CD14-positive monocyte (primary cell): Measurements from ENCODE around the gene LYPD8. TPM values are rescaled to one million over a fixed set of nuclear protein-coding genes. Genes with fewer than 3 reads are reported as not detected.

Source experiments
- DNase-seq, 3 donors: peaks; one replicate each; pipeline ENCODE4 v3.0.0-alpha.2; 2011 to 2022
- H2AFZ ChIP-seq: 2 replicates; pipeline ENCODE4 v1.6.0; 2012; ENCODE audit warnings: mild to moderate bottlenecking, low read depth, low read length, inconsistent platforms; ENCODE audit not compliant: insufficient read depth, poor library complexity, severe bottlenecking
- H3K27ac ChIP-seq, 2 donors: 1 replicate in 1 of 2; 2 replicates in 1 of 2; pipeline ENCODE4 v1.5.1; 2012 to 2013; ENCODE audit warnings: low read length in 2 of 2, control low read depth in 1 of 2, inconsistent platforms in 1 of 2, low read depth in 1 of 2, mild to moderate bottlenecking in 1 of 2
- H3K27me3 ChIP-seq, 2 donors: one replicate each; pipeline versions ENCODE4 v1.6.0 to v1.6.1; 2011 to 2013; ENCODE audit warnings: low read length in 2 of 2; ENCODE audit not compliant: control insufficient read depth in 2 of 2, insufficient read depth in 2 of 2
- H3K36me3 ChIP-seq, 2 donors: replicated peaks in 1 of 2; 1 replicate in 1 of 2; 2 replicates in 1 of 2; pipeline versions ENCODE4 v1.5.1 to v1.6.1; 2012 to 2013; ENCODE audit warnings: low read length in 2 of 2, control low read depth in 1 of 2, inconsistent platforms in 1 of 2, mild to moderate bottlenecking in 1 of 2; ENCODE audit not compliant: insufficient read depth in 2 of 2, control insufficient read depth in 1 of 2
- H3K4me1 ChIP-seq, 2 donors: 1 replicate in 1 of 2; 2 replicates in 1 of 2; pipeline versions ENCODE4 v1.5.1 to v1.6.1; 2012 to 2013; ENCODE audit warnings: low read length in 2 of 2, control low read depth in 1 of 2, inconsistent platforms in 1 of 2, mild to moderate bottlenecking in 1 of 2, moderate library complexity in 1 of 2; ENCODE audit not compliant: insufficient read depth in 2 of 2, control insufficient read depth in 1 of 2
- H3K4me2 ChIP-seq: replicated peaks from 2 replicates; pipeline ENCODE3; 2012; ENCODE audit warnings: low read length, moderate library complexity, mild to moderate bottlenecking; ENCODE audit not compliant: poor library complexity, severe bottlenecking; ENCODE audit errors: extremely low read depth
- H3K4me3 ChIP-seq, 3 experiments: fragments of 200-600 bp in 1 of 3; sonication (generic) in 1 of 3; replicated peaks in 1 of 3; 1 replicate in 2 of 3; 2 replicates in 1 of 3; pipeline ENCODE4 v1.5.1; 2011 to 2013; ENCODE audit warnings: low read length in 3 of 3, mild to moderate bottlenecking in 3 of 3, control low read depth in 2 of 3, low read depth in 2 of 3, inconsistent platforms in 1 of 3, moderate library complexity in 1 of 3
- H3K79me2 ChIP-seq: 2 replicates; pipeline ENCODE4 v1.6.0; 2012; ENCODE audit warnings: mild to moderate bottlenecking, control low read depth, inconsistent platforms, low read length, moderate library complexity; ENCODE audit not compliant: insufficient read depth
- H3K9ac ChIP-seq: 2 replicates; pipeline ENCODE4 v1.6.0; 2017; ENCODE audit warnings: low read length, mild to moderate bottlenecking; ENCODE audit not compliant: insufficient read depth, poor library complexity, severe bottlenecking
- H3K9me3 ChIP-seq, 2 donors: replicated peaks in 1 of 2; 1 replicate in 1 of 2; 2 replicates in 1 of 2; pipeline versions ENCODE4 v1.5.1 to v1.6.1; 2012 to 2013; ENCODE audit warnings: low read length in 2 of 2, control low read depth in 1 of 2; ENCODE audit not compliant: control insufficient read depth in 1 of 2, insufficient read depth in 1 of 2
- H4K20me1 ChIP-seq: 2 replicates; pipeline ENCODE4 v1.6.0; 2012; ENCODE audit warnings: mild to moderate bottlenecking, low read length, control low read depth, moderate library complexity; ENCODE audit not compliant: insufficient read depth
- H3K27ac Mint-ChIP-seq, 7 donors: one replicate each; pipeline ENCODE4 v1.8.0; 2020; ENCODE audit warnings: mild to moderate bottlenecking in 7 of 7, mixed read lengths in 7 of 7, moderate library complexity in 6 of 7, inconsistent platforms in 2 of 7
- H3K27me3 Mint-ChIP-seq, 3 donors: one replicate each; pipeline ENCODE4 v1.8.0; 2021 to 2022; ENCODE audit warnings: low read depth in 3 of 3, mild to moderate bottlenecking in 3 of 3, mixed read lengths in 3 of 3, moderate library complexity in 3 of 3, inconsistent platforms in 1 of 3
- H3K36me3 Mint-ChIP-seq, 2 donors: one replicate each; pipeline ENCODE4 v1.8.0; 2020; ENCODE audit warnings: mixed read lengths in 2 of 2, inconsistent platforms in 1 of 2, mild to moderate bottlenecking in 1 of 2
- H3K4me1 Mint-ChIP-seq: one replicate; pipeline ENCODE4 v1.8.0; 2020; ENCODE audit warnings: mild to moderate bottlenecking, mixed read lengths
- H3K4me3 Mint-ChIP-seq, 2 donors: one replicate each; pipeline ENCODE4 v1.8.0; 2020; ENCODE audit warnings: mild to moderate bottlenecking in 2 of 2, mixed read lengths in 2 of 2, moderate library complexity in 1 of 2
- H3K9me3 Mint-ChIP-seq, 7 donors: one replicate each; pipeline ENCODE4 v1.8.0; 2020 to 2022; ENCODE audit warnings: mixed read lengths in 7 of 7, mild to moderate bottlenecking in 6 of 7, moderate library complexity in 6 of 7, inconsistent platforms in 2 of 7
- WGBS: methylation state at CpG from one replicate; pipeline ENCODE4 v1.1.5; 2013; ENCODE audit warnings: missing lambda C conversion rate; ENCODE audit not compliant: insufficient coverage; 5-methylcytosine and 5-hydroxymethylcytosine counted together
- intact Hi-C, 2 donors: fragments of 100-400 bp; cut with micrococcal nuclease; formaldehyde crosslinking; loops; one replicate each; pipeline versions ENCODE4 v1.15.0 to v1.15.1; 2023
- polyA plus RNA-seq, 3 donors: library from polyadenylated mRNA; depleted of rRNA in 1 of 3; unstranded in 2 of 3; stranded (reverse) in 1 of 3; fragments of 300-500 nt in 2 of 3; fragments of >200 nt in 1 of 3; fragmentation: Illumina TruSeq in 2 of 3; gene quantifications; 1 replicate in 2 of 3; 2 replicates in 1 of 3; pipeline ENCODE4 v1.2.3, GENCODE V29; 2012 to 2021
- TF ChIP-seq, protein P1 (sequence below): fragments of 200-600 bp; IDR thresholded peaks from one replicate; pipeline ENCODE4 v1.8.0; 2022; ENCODE audit warnings: antibody characterized with exemption, mild to moderate bottlenecking

LYPD8 gene
- polyA plus RNA-seq, 3 donors, result 0.17 TPM; not detected in 2

DNA sequence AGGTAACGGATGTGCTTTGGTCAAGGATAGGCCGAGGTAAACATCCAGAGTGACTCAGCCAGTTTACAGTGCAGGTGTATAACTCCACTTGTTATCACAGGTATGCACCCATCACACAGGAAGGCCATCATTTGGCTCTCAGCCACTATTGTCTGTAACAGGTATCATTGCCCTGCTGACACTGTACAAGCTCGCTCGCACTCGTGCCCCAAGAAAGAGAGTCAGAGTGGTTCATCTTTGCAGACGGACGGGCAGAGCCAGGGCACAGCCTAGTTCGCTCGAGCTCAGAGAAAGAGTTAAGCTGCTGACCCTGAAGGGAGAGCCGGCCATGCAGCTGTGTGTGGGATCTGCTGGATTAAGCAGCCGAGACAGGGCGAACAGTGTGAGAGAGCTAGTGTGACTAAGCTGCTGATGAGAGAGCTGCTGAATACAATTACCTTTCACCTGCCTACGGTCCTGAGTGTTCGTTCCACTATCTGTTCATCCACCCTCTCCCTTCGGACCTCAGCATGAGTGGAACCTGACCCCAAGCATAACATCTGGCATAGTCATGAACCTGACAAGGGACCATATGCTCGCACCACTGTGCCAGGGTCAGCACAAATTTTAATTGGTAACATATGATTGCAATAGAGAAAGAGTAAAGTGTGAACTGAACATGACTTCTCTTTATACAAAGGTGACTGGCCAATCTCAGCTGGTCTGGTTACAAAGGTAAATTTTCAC, 27.0 kb upstream of the LYPD8 start:
- H3K27ac Mint-ChIP-seq, result no peak overlapping the region
- H3K4me1 ChIP-seq, result peaks cover 28 to 34% of the 10 kb centered on the region in 2 donors
- no peaks in the 10 kb centered on the region for H3K36me3 ChIP-seq
- H3K36me3 Mint-ChIP-seq, result peaks cover 0 to 2% of the 10 kb centered on the region in 2 donors
- no peak overlapping the region for H2AFZ ChIP-seq
- no peak overlapping the region for H3K4me3 ChIP-seq
- peaks cover 0 to 5% (median 0%) of the 10 kb centered on the region in 3 donors for H3K27me3 Mint-ChIP-seq
- WGBS, result 88% methylated on average over 11 of the region's 16 CpGs
- intact Hi-C loops, result no loop called here
- peaks cover 8 to 15% of the 10 kb centered on the region in 2 donors for H3K9me3 ChIP-seq
- H3K79me2 ChIP-seq, result no peaks in the 10 kb centered on the region
- H3K9ac ChIP-seq, result no peak overlapping the region
- H3K9me3 Mint-ChIP-seq, result peaks cover 3 to 22% (median 14%) of the 10 kb centered on the region in 7 donors
- H3K4me3 Mint-ChIP-seq, result no peak overlapping the region
- TF ChIP-seq, protein P1, sequence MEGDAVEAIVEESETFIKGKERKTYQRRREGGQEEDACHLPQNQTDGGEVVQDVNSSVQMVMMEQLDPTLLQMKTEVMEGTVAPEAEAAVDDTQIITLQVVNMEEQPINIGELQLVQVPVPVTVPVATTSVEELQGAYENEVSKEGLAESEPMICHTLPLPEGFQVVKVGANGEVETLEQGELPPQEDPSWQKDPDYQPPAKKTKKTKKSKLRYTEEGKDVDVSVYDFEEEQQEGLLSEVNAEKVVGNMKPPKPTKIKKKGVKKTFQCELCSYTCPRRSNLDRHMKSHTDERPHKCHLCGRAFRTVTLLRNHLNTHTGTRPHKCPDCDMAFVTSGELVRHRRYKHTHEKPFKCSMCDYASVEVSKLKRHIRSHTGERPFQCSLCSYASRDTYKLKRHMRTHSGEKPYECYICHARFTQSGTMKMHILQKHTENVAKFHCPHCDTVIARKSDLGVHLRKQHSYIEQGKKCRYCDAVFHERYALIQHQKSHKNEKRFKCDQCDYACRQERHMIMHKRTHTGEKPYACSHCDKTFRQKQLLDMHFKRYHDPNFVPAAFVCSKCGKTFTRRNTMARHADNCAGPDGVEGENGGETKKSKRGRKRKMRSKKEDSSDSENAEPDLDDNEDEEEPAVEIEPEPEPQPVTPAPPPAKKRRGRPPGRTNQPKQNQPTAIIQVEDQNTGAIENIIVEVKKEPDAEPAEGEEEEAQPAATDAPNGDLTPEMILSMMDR, result no peak
- H3K27ac ChIP-seq, result no peak overlapping the region
- H4K20me1 ChIP-seq, result no peaks in the 10 kb centered on the region
- H3K27me3 ChIP-seq, result no peaks in the 10 kb centered on the region
- no peak overlapping the region for H3K4me2 ChIP-seq
- peaks cover 42% of the 10 kb centered on the region for H3K4me1 Mint-ChIP-seq
- no peak for DNase-seq

DNA sequence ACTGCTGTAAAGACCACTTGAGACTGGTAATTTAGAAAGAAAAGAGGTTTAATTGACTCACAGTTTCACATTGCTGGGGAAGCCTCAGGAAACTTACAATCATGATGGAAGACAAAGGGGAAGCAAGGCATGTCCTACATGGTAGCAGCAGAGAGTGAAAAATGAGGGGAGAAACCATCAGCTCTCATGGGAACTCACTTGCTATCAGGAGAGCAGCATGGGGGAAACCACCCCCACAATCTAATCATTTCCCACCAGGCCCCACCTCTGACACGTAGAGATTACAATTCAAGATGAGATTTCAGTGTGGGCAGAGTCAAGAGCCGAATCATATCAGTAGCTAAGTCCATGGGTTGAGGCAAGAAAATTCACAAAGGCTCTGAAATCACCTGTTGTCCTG, 23.8 kb upstream of the LYPD8 start:
- Histone ChIP-seq H2AFZ (peak overlapping the region; percentile 18), H3K36me3 (no peaks in the 10 kb centered on the region), H3K4me1 (peaks cover 9 to 11% of the 10 kb centered on the region in 2 donors), H3K27ac (peak overlapping the region in 1 of 2 donors; percentile 2), H3K4me2 (no peak overlapping the region), H3K9ac (no peak overlapping the region), H3K4me3 (no peak overlapping the region), H3K79me2 (no peaks in the 10 kb centered on the region), H3K27me3 (no peaks in the 10 kb centered on the region), H4K20me1 (no peaks in the 10 kb centered on the region), H3K9me3 (peaks cover 15 to 23% of the 10 kb centered on the region in 2 donors)
- 100% methylated on average over 2 of the region's 2 CpGs for WGBS
- peaks cover 20% of the 10 kb centered on the region for H3K4me1 Mint-ChIP-seq
- intact Hi-C loops, result no loop called here
- H3K27ac Mint-ChIP-seq, result no peak overlapping the region
- H3K27me3 Mint-ChIP-seq, result no peaks in the 10 kb centered on the region
- DNase-seq, result no peak
- H3K9me3 Mint-ChIP-seq, result peaks cover 15 to 36% (median 23%) of the 10 kb centered on the region in 7 donors
- TF ChIP-seq, protein P1, result no peak
- H3K4me3 Mint-ChIP-seq, result peak overlapping the region in 1 of 2 donors; percentile 58
- H3K36me3 Mint-ChIP-seq, result peaks cover 0 to 2% of the 10 kb centered on the region in 2 donors
